ENCODE data around the gene PHTF2.

Gene PHTF2

GRCh38 chr7:77765481-77765880, 33.1 kb upstream of the PHTF2 start:
- Histone ChIP-seq H3K9me2 (replicated peaks; ENCODE audit: control insufficient read depth, low read length) (no peaks in the 10 kb centered on the region), H3K9me3 (ENCODE audit: control insufficient read depth, insufficient read depth, low read length) (no peaks in the 10 kb centered on the region), H3K4me1 (ENCODE audit: control insufficient read depth, low read length) (peaks cover 14% of the 10 kb centered on the region), H4K20me1 (ENCODE audit: control insufficient read depth, insufficient read depth, low read depth, low read length) (0 out of 2 replicates have a peak, but pooled peaks cover 6% of the 10 kb centered on the region), H3K79me2 (ENCODE audit: control insufficient read depth, low read length) (peaks cover 55% of the 10 kb centered on the region), H3F3A (ENCODE audit: control insufficient read depth, insufficient read depth) (no peaks in the 10 kb centered on the region), H3K4me3 (ENCODE audit: low read length) (no peak overlapping the region), H3K27ac (ENCODE audit: low read depth, low read length) (no peak overlapping the region), H3K27me3 (ENCODE audit: control insufficient read depth, low read length) (no peaks in the 10 kb centered on the region), H3K36me3 (ENCODE audit: control insufficient read depth, low read length) (peaks cover 56% of the 10 kb centered on the region), H3K4me2 (ENCODE audit: low read length) (no peak overlapping the region)
- TF ChIP-seq, protein P1, sequence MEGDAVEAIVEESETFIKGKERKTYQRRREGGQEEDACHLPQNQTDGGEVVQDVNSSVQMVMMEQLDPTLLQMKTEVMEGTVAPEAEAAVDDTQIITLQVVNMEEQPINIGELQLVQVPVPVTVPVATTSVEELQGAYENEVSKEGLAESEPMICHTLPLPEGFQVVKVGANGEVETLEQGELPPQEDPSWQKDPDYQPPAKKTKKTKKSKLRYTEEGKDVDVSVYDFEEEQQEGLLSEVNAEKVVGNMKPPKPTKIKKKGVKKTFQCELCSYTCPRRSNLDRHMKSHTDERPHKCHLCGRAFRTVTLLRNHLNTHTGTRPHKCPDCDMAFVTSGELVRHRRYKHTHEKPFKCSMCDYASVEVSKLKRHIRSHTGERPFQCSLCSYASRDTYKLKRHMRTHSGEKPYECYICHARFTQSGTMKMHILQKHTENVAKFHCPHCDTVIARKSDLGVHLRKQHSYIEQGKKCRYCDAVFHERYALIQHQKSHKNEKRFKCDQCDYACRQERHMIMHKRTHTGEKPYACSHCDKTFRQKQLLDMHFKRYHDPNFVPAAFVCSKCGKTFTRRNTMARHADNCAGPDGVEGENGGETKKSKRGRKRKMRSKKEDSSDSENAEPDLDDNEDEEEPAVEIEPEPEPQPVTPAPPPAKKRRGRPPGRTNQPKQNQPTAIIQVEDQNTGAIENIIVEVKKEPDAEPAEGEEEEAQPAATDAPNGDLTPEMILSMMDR (IDR thresholded peaks at IDR 0.05; ENCODE audit: low read depth, low read length, poor library complexity, severe bottlenecking) = no peak

GRCh38 chr7:77765906-77766800, 32.4 kb upstream of the PHTF2 start:
- TF ChIP-seq, protein P1 (IDR thresholded peaks at IDR 0.05; ENCODE audit: low read depth, low read length, poor library complexity, severe bottlenecking) = no peak
- no peak for TF ChIP-seq EZH2phosphoT487 (IDR thresholded peaks at IDR 0.05; ENCODE audit: borderline replicate concordance, low read length)
- no peaks in the 10 kb centered on the region for H3F3A ChIP-seq (ENCODE audit: control insufficient read depth, insufficient read depth)
- H3K27me3 ChIP-seq (ENCODE audit: control insufficient read depth, low read length) = no peaks in the 10 kb centered on the region
- H3K4me1 ChIP-seq (ENCODE audit: control insufficient read depth, low read length) = peaks cover 8% of the 10 kb centered on the region
- H3K9me3 ChIP-seq (ENCODE audit: control insufficient read depth, insufficient read depth, low read length) = no peaks in the 10 kb centered on the region
- no peak overlapping the region for H3K4me2 ChIP-seq (ENCODE audit: low read length)
- H4K20me1 ChIP-seq (ENCODE audit: control insufficient read depth, insufficient read depth, low read depth, low read length) = 0 out of 2 replicates have a peak, but pooled peaks cover 6% of the 10 kb centered on the region
- H3K4me3 ChIP-seq (ENCODE audit: low read length) = no peak overlapping the region
- H3K36me3 ChIP-seq (ENCODE audit: control insufficient read depth, low read length) = peaks cover 58% of the 10 kb centered on the region
- peaks cover 48% of the 10 kb centered on the region for H3K79me2 ChIP-seq (ENCODE audit: control insufficient read depth, low read length)
- H3K27ac ChIP-seq (ENCODE audit: low read depth, low read length) = no peak overlapping the region
- H3K9me2 ChIP-seq (replicated peaks; ENCODE audit: control insufficient read depth, low read length) = no peaks in the 10 kb centered on the region

DNA sequence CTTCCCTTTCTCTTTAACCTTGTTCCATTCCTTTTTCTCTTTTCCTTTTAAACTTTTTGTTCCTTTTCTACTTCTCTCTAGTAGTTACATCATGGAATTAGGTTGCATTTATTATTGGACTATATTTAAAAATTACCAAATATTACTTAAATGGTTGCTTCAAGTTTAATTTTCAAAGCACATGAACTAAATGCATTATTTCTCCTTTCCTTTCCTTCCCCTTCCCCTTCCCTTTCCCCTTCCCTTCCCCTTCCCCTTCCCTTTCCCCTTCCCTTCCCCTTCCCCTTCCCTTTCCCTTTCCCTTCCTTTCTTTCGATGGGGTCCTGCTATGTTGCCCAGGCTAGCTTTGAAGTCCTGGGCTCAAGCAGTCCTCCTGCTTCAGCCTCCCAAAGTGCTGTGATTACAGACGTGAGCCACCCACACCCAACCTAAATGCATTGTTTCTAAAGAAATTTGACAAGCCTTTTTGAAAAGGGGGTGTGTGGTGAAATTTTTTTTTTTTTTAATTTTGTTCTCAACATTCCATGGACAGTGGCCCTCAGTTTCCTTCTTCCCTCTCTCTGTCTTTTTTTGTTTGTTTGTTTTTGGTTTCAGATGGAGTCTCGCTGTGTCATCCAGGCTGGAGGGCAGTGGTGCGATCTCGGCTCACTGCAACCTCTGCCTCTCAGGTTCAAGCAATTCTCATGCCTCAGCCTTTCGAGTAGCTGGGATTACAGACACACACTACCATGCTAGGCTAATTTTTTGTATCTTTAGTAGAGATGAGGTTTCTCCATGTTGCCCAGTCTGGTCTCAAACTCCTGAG, 31.6 kb upstream of the PHTF2 start:
- Histone ChIP-seq H3K36me3 (ENCODE audit: control insufficient read depth, low read length) (peaks cover 64% of the 10 kb centered on the region), H3K4me2 (ENCODE audit: low read length) (no peak overlapping the region), H3K79me2 (ENCODE audit: control insufficient read depth, low read length) (peaks cover 40% of the 10 kb centered on the region)

More for the DNA sequence above, 31.6 kb upstream of the PHTF2 start:
- H4K20me1 ChIP-seq (ENCODE audit: control insufficient read depth, insufficient read depth, low read depth, low read length) = 0 out of 2 replicates have a peak, but pooled peaks cover 6% of the 10 kb centered on the region
- H3K4me1 ChIP-seq (ENCODE audit: control insufficient read depth, low read length) = peaks cover 5% of the 10 kb centered on the region; the same call in 1 of the 2 replicates
- H3F3A ChIP-seq (ENCODE audit: control insufficient read depth, insufficient read depth) = no peaks in the 10 kb centered on the region
- no peak overlapping the region for H3K4me3 ChIP-seq (ENCODE audit: low read length)
- H3K9me3 ChIP-seq (ENCODE audit: control insufficient read depth, insufficient read depth, low read length) = no peaks in the 10 kb centered on the region
- H3K9me2 ChIP-seq (replicated peaks; ENCODE audit: control insufficient read depth, low read length) = no peaks in the 10 kb centered on the region
- H3K27ac ChIP-seq (ENCODE audit: low read depth, low read length) = no peak overlapping the region
- H3K27me3 ChIP-seq (ENCODE audit: control insufficient read depth, low read length) = no peaks in the 10 kb centered on the region
- TF ChIP-seq EZH2phosphoT487 (IDR thresholded peaks at IDR 0.05; ENCODE audit: borderline replicate concordance, low read length) = no peak
- TF ChIP-seq, protein P1 (IDR thresholded peaks at IDR 0.05; ENCODE audit: low read depth, low read length, poor library complexity, severe bottlenecking) = no peak
